Right lung (tissue), 5 donors: ENCODE results near the gene IL5RA. TPM values are rescaled to one million over a fixed set of nuclear protein-coding genes. Genes with fewer than 3 reads are reported as not detected.

Source experiments
- DNase-seq, 2 donors: peaks; one replicate each; pipeline ENCODE4 v3.0.0-alpha.2; 2013
- polyA plus RNA-seq, 5 donors: library from polyadenylated mRNA; unstranded; fragments of 120-200 nt; gene quantifications; one replicate each; pipeline versions ENCODE4 v1.2.1 to v1.2.3, GENCODE V29; 2013; ENCODE audit warnings: inconsistent platforms in 1 of 5, low replicate concordance in 1 of 5; ENCODE audit not compliant: insufficient read length in 5 of 5, insufficient read depth in 1 of 5

Gene IL5RA
- polyA plus RNA-seq, 5 donors, result 1.6 to 4.6 (median 3.3) TPM

- DNase-seq, result no peak
These were observed 2.3 kb downstream of the IL5RA start for GRCh38 chr3:3107858-3108257.

DNA sequence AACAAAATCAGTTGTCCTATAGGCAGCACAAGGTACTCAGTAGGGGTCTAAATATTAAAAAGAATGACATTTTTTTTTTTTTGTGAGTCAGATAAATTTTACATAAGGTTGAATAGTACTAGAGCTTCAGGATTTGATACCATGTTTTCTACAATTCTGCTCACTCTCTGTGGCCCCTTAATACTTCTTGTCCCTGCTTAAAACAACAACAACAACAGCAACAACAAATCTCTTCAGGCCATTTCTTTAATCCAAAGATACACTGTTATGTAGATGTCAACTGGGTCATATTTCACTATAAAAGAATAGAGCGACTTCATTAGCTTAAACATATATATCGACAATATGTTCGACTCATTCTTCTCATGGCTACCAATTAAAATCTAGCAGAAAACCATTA lies 3.0 kb downstream of the IL5RA start:
- no peak for DNase-seq

- no peak for DNase-seq
These were observed 4.4 kb downstream of the IL5RA start for GRCh38 chr3:3105815-3106214.

GRCh38 chr3:3105246-3105645 lies 4.9 kb downstream of the IL5RA start:
- no peak for DNase-seq

GRCh38 chr3:3102751-3103150 lies 7.4 kb downstream of the IL5RA start:
- no peak for DNase-seq

DNA sequence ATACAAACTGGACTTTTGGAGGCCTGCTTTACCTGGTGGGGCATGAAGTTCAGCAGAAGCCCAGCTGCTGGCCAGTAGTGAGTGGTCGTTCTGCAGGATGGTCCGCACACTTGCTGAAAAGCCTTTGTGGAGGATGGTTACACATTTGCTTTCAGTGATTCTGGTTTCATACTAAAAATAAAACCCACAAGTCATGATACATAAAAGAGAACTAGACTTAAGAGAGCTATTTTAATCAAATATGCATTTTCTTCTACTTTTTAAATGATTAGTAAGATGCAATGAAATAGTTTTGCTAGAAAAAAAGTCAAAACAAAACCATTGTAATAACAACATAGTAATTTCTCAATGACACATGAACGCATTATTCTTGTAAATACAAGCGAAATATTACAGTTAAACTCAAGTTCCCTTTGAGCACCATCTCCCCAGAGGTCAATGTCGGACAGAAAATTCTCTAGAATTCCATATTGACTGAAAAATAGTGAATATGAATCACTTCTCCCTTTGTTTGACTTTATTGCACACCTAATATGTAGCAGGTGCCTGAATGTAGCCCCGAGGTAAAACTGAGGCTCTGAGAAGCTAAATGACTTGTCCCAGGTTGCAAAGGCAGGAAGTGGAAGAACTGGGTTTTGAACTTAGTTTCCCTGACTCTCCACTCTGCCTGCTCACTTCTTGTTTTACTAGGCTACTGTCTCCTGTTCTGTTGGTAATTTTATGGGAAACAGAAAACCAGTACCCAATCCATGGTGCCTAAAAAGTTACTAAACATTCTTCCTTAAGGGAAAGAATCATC lies 8.3 kb downstream of the IL5RA start:
- no peak for DNase-seq

DNA sequence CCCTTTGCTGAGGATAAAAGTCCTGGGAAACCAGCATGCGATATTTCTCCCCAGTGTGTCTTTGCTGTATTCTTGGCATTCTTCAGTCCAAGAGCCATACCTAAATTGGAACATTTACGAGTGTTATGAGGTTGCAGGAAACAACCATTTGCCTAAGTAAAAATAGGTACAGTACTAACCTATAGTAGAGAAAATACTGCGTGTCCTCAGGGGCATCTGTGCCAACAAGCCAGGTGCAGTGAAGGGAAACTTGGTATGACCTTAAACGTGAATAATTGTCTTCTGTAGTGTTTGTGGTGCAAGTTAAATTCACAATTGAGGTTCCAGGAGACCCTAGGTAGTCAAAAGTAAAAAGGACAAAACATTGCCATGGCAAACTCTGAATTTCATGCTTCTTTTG lies 12.2 kb downstream of the IL5RA start:
- no peak for DNase-seq

GRCh38 chr3:3089017-3089416 lies 21.2 kb downstream of the IL5RA start:
- no peak for DNase-seq

DNA sequence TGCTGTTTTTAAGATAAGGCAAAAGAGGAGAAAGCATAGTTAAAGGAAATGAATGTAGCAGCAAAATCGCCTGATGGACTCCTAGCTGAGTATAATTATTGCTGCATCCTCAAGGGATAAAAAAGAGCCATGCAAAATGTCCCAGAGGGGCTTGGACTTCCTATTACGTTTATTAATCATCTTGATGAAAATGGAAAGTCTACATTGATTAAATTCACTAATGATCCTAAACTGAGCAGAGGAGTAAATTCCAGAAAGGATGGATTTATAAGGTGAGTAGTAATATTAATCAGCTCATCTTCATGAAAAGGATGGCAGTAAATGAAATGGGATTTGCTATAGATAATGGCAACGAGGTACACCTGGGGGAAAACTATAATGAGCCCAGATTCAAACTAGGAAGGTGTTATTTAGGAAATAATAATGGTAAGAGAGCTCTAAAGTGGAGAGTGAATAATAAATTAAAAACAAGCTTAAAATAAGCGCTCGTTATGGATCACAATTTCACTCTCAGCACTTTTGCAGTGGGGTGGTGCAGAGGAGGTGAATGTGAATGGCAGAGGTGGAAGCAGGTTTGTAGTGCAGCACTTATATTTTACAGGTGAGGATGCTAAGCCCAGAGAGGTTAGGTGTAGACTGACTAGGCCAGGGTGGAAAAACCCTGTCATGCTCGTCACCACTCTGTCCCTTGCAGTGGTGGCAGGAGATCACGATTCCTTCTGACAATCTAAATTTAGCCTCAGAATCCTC lies 22.3 kb downstream of the IL5RA start:
- no peak for DNase-seq

GRCh38 chr3:3087279-3087678 lies 22.9 kb downstream of the IL5RA start:
- DNase-seq, result no peak

- DNase-seq, result no peak
These were observed 23.9 kb downstream of the IL5RA start for GRCh38 chr3:3086239-3086638.

DNA sequence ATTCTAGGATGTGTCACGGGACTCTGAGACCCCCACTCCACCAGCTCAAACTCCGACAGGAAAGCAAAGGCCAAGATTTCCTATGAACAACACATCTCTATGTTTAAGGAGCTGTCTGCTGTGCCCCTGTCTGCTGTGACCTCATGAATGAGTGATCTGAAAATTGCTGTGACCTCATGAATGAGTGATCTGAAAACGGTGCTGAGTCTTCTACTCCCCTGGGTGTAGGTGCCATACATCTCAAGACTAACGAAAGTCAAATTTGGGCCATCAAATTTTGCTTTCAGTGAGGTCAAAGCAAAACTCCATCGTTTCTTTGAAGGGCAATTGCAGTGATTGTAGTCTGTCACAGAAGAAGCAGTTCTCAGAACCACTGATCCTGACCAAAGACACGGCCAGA lies 24.4 kb downstream of the IL5RA start:
- DNase-seq, result no peak

DNA sequence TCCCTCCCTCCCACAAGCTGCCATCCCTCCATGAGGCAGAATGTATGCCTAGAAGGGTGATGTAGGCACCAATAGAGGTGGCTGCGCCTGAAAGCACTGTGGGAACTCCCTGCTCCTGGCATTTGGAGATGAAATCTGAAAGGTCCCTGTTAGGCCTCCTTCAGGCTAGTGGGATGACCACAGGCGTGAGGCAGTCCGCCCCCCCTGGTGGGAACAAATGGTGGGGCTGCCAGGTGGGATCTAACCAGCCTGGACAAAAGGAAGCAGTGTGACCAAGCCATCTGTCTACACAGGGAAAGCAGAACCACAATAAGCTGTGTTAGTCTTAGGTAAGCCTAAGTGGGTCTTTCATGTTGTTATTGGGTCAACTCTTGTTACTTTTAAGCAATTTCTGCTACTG lies 25.3 kb downstream of the IL5RA start:
- no peak for DNase-seq

DNA sequence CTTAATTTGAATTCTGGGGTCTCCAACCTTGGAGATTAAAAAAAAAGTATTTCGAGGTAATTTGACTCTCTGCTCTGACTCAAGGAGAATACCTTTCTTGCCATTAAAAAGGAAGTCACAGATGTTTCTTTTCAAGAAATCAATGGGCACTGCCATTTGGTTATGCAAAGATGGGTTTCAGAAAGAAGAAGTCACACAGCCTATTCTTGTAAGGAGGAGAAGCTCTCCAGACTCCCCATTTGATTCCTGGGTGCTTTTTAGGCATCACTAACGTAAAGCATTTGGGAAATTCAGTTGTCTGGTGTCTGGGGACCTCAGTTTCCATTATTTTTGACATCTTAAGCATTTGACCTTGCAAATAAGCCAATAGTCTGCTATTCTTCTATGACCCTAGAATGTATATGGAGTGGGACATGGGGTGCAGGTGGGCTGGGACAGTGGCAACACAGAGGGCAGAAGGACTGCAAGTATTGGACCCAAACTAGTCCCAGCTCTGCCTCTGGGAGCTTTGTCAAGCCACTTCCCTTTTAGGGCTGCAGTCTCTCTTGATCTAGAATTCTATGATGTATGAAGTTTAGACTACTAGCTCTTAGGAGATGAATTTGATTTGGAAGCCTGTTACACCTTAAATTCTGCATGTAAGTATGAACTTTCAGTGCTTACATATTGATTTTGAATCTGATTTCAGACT lies 27.8 kb downstream of the IL5RA start:
- DNase-seq, result no peak

DNA sequence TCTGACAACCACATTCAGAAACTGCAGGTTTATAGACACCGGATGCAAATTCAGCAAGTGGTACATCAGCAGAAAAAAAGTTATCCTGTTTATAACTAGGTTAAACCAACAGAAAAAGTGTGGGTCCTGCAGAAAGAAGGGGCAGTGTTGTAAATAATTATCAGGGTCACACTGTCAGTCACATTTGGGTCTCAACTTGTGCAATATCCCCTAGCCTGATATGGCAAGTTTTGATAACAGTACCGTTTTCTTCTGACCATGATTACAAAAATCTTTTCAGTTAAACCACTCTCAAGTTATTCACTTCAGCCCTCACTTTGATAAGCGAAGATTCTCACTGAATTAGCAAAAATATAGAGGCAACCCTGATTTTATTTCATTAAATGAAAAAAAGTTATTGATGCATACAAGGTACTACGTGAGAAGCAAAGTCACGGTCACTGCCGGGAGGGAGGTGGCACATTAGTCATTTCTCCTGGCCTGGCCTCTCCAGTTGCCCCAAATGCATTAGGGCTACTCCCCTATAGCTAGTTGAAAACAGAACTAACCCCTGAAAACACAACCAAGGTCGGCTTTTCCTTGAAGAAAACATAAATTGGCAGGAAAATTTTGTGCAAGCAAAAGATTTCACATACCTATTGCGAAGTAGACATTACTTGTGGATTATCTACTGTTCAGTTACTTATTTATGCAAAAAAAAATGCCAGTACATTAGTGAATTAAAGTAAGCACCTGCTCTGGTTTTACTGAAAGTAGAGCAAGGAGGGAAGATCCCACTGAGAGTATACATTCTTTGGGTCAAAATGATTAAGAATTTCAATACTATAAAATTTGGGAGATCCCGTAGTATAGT lies 28.6 kb downstream of the IL5RA start:
- no peak for DNase-seq

DNA sequence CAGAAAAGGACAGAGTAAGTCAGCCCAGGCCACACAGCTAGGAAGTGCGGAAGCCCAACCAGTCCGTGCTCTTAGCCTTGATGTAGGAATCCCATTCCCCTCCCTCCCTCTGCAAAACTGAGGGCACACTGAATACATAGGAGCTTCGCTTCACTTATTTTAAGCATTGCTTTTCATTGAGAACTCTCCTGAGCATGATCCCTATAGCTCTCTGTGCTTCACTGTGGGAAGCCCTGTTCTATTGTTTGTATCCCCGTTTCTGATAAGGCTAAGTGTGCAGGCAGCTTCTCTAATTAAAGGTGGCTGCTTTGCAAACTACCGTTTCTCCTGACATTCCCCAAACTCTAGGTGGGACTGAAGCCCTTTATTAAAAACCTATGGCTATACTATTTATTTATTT lies 29.9 kb downstream of the IL5RA start:
- DNase-seq, result no peak

- DNase-seq, result no peak
These were observed 35.5 kb downstream of the IL5RA start for GRCh38 chr3:3074551-3075257.

- DNase-seq, result peak in 1 of 2 donors; percentile 16
These were observed 39.0 kb downstream of the IL5RA start for GRCh38 chr3:3071136-3071535.

- no peak for DNase-seq
These were observed 40.5 kb downstream of the IL5RA start for GRCh38 chr3:3069723-3070122.

DNA sequence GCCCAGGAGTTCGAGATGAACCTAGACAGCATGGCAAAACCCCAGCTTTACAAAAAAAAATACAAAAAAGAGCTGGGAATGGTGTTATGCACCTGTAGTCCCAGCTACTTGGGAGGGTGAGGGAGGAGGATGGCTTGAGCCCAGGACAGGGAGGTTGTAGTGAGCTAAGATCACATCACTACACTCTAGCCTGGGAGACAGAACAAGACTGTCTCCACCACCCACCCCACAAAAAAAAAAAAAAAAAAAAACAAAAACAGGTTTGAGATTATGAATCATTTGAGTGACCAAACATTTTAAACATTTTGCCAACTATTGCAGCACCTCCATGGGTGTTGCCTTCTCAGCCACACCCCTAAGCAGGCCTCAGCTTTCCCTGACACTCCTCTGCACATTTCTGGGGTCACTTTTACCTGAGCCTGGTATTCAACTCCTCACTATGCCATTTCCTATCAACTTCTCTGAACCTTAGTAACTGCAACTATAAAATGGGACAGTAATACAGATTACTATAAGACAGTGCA lies 41.8 kb downstream of the IL5RA start:
- no peak for DNase-seq

DNA sequence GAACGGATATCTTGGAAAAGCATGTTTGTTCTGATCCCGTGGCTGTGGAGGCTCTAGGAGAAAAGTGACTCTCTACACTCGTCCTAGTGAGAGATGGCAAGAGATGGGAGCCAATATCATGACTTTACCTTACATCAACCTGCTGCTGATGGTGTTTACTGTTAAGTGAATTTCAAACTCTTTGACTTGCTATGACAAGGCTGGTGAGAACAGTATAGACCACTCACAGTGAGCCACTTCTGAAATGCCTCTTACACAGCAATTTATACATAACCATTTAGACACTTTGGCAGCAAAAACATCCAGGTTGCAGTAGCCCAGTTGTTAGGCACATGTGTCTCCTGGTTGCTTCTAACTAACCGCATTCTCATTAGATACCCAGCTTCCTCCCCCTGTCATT lies 43.3 kb downstream of the IL5RA start:
- DNase-seq, result no peak
